ENCODE data around the gene PRPF38A.
"Not testable (repeated sequence)": the region's sequence is repeated elsewhere in the genome, so short reads cannot be mapped to it uniquely, and the experiment has no call there.

PRPF38A gene

DNA sequence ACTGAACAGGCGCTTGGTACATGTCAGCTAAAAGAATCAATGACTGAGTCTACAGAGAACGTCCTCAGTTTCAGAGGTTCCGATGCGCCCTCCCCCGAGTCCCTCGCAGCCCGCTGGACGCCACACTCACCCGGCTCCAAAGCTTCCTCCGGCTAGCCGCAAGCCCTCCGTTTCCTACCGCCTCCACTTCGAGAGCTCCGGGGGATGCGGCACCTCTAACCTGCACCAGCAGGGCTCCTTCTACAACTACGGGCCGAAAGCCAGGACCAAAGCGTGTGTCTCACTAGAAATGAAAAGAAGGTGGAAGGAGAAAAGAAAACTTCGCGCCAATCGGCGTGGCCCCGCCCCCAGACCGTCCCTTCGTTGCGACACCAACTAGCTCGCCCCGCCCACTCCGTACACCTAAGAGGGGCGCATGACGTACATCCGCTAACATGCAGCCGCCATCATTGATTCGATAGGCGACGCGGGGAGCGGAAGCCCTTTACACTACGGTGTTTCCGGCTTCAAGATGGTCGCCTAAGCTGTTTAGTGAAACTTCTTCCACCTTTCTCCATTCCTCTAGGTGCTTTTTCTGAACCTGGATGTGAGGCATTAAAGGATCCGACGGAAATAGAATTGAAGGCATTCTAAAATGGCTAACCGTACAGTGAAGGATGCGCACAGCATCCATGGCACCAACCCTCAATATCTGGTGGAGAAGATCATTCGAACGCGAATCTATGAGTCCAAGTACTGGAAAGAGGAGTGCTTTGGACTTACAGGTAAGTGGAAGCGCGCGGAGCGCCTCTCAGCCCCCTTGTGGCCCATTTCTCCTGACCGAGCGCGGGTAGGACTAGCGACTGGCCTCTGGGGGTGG lies at the start of gene PRPF38A, which contains the start of gene ORC1:
Gene PRPF38A (plus strand): TSS at position 487 of the 859 bp plus-strand sequence. CDS start 148 bp downstream, at position 635.
Gene ORC1 (minus strand): TSS at position 308 of the 859 bp plus-strand sequence. CDS start 2,200 bp downstream, outside the sequence.
- DNase-seq, result peak; percentile 92

- DNase-seq, result no peak
These were observed 49.0 kb upstream of the PRPF38A start for GRCh38 chr1:52355436-52355835.

DNA sequence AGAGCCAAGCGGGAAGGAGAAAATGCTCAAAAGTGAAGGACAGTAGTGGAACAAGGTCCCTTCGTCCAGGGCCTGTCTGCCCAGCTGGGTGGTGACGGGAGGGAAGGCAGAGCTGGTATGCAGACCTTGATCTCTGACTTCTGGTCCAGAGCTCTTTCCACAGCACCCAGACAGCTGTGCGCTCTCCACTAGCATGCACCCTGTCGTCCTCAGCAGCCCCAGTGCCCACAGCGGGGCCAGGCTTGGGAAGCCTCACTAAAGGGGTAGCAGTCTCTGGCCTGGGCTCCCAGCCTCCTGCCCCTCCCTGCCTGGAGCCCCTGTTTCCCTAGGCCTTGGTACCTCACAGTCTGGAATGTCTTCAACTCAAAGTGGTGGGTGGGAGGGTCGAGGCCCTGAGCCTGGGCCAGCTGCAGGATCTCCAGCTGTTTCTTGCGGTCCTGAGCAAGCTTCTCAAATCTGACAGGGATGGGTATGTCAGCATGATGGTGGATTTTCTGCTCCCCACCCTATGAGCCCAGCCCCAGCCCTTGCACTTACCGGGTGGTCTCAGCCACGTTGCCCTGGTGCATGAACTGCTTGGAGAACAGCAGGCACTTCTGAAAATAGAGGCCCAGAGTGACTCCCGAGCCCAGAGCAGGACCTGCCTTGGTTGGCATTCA lies 48.4 kb upstream of the PRPF38A start:
- no peak for DNase-seq

GRCh38 chr1:52356818-52357355 lies 47.5 kb upstream of the PRPF38A start:
- DNase-seq, result no peak

DNA sequence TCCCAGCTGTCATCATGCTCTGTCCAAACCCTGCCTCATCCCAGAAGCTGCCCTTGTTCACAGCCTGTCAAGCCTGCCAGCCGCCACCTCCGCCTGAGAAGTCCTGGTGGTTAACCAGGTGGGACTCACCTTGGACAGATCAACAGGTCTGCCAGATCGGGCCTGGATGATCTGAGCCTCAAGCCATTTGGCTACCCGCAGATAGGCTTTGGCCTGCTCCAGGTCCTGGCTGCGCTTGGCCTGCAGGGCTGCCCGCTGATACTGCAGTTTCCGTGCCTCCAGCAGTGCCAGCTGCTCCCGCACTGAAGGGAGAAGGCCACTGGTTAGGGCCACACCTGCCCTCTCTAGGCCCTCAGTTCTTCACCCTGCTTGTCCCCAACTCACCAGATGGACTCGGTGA lies 47.0 kb upstream of the PRPF38A start:
- DNase-seq, result no peak

- DNase-seq, result no peak
These were observed 45.4 kb upstream of the PRPF38A start for GRCh38 chr1:52358851-52359497.

DNA sequence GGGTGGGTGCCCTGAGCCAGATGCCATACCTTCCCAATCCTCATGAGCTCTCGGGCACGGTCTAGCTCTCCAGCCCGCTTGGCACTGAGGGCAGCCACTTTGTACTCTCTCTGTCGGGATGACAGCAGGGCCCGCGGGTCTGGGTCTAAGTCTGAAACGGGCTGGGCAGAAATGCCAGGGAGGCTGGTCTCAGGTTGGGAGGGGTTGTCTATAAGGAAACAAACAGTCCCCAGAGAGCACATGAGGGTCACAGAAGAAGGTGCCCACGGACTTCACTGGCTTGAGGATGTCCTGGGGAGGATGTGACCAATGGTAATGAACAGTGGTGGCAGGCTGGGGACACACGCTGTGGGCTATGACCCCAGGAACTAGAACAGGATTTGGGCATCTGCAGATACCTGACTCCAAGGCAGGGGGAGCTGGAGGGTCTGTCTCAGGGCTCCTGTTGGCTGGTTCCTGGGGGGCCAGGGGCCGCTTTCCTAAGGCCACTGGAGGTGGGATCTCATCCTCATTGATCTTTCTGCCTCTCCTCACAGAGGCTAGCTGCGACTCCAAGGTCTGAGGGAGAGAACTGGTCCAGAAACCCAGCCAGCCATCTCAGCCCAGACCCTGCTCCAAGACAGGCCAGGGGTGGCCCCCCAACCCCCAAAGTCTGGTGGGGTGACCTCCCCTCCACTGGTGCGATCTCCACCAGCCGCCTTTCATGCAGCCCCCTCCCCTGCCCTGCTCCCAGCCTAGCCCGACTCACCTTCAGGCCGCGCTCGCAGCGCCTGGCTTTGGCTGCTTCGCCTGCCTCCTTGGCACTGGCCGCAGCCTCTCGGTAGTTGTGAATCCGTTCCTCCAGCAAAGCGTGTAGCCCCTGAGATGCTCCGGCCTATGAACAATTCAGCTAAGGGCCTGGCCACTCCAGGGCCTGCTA lies 44.5 kb upstream of the PRPF38A start:
- DNase-seq, result no peak

DNA sequence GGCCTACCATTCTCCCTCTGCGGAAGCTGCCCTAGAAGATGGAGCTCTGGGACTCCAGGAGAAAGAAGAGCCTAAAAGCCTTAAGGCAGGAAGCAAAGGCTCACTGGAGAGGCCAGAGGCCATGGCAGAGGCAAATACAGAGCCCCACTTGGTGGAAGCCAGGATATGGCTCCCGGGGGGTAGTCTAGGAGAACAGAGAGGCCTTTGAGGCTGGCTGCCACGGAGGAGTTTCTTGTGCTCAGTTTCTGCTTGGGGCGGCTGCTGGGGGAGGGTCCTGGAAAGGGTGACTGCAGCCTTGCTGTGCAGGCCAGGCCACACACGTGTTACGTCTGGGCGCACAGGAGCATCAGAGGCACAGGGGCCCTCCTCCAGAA lies 43.8 kb upstream of the PRPF38A start:
- no peak for DNase-seq

- no peak for DNase-seq
These were observed 40.1 kb upstream of the PRPF38A start for GRCh38 chr1:52364235-52364839.

DNA sequence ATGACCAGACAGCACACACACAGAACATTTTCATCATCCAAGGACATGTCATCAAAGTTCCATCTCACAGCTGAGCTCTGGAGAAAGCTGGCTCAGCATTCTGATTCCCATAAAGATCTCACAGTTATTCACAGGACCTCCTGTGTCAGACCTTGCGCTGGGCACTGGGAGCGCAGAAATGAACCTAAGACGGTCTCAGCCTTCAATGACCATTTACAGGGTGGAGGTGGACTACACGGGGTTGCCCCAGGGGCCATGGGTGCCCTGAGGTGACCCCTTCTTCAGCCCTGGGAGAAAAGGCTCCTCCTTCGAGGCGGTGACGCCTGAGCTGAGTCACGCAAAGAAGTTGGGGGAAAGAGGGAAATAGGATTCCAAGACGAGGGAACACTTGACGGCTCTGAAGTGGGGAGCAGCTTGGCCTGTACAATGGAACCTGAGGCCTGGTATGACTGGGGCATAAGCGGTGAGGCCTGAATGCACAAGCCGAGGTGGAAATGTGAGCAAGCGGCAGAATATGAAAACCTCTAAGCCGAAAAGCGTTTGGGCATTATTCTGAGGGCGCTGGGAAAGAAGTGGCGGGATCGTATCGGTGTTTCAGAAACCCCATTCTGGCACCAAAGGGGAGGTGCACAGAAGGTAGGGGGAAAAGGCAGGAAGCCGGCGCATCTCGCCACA lies 39.2 kb upstream of the PRPF38A start:
- no peak for DNase-seq

GRCh38 chr1:52365746-52366516 lies 38.5 kb upstream of the PRPF38A start, which contains the start of gene CC2D1B:
Gene CC2D1B (minus strand): TSS chr1:52366205. CDS start chr1:52364620, 1,585 bp downstream.
- peak; percentile 100 for DNase-seq

- no peak for DNase-seq
These were observed 37.9 kb upstream of the PRPF38A start for GRCh38 chr1:52366517-52366827.

- DNase-seq, result no peak
These were observed 37.1 kb upstream of the PRPF38A start for GRCh38 chr1:52367272-52367671.

GRCh38 chr1:52368383-52369172 lies 35.8 kb upstream of the PRPF38A start:
- DNase-seq, result no peak

DNA sequence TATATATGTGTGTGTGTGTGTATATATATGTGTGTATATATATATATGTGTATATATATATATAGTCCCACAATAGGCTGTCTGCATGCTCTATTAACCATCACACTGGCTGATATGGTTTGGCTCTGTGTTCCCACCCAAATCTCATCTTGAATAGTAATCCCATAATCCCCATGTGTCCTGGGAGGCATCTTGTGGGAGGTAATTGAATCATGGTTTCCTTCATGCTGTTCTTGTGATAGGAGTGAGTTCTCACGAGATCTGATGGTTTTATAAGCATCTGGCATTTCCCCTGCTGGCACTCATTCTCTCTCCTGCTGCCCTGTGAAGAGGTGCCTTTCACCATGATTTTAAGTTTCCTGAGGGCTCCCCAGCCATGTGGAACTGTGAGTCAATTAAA lies 34.6 kb upstream of the PRPF38A start:
- not testable (repeated sequence) for DNase-seq

- DNase-seq, result no peak
These were observed 19.0 kb upstream of the PRPF38A start for GRCh38 chr1:52385376-52385775.

DNA sequence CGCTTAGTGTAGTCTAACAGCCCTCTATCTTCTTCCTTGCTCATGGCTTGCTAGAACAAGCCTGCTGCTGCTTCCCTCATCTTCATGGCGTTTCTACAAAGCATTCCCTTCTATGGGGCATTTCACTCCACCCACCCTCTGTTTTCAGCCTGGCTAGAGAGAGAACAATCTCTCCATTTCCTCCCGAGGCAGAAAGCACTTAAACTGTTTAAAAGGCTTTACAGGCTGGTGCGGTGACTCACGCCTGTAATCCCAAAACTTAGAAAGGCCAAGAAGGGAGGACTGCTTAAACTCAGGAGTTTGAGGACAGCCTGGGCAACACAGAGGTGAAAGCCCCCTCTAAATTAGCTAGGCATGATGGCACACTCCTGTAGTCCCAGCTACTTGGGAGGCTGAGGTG lies 17.9 kb upstream of the PRPF38A start:
- DNase-seq, result no peak

DNA sequence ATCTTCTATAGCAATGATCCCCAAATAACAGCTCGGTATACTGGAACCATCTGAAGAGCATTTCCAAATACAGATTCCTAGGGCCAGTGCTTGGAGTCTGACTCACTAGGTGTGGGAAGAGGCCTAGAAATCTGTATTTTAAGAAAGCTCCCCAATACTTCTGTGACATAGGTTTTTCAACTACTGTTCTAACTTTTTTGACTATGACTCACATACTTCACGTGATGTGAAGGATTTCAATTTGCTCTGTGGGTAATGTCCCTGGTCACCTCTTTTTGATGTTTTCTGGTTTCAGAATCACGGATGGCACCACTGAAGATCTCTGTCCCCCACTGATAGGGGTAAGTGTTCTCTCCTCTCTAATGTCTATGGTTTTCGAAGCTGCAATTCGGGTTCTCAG lies 11.2 kb upstream of the PRPF38A start:
- DNase-seq, result no peak

GRCh38 chr1:52399629-52400028 lies 4.8 kb upstream of the PRPF38A start:
- no peak for DNase-seq

DNA sequence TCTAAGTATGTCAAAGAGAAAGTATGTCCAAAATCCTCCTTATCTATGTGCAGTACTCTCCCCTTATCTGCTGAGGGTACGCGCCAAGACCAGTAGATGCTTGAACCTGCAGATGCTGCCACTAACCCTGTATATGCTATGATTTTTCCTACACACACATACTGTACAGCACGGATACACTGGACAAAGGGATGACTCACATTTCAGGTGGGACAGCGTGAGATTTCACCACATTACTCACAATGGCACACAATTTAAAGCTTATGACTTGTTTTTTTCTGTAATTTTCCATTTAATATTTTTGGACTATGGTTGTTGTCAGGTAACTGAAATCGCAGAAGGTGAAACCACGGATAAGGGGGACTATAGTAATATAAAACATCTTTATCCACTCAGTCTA lies 4.3 kb upstream of the PRPF38A start:
- no peak for DNase-seq

Measured in NK-92 treated with Interleukin-12 subunit alpha and Interleukin-12 subunit beta, amount 100 ng/mL, for 24 hours (cell line).